Measurements from ENCODE around the gene FLT4.

FLT4 gene

DNA sequence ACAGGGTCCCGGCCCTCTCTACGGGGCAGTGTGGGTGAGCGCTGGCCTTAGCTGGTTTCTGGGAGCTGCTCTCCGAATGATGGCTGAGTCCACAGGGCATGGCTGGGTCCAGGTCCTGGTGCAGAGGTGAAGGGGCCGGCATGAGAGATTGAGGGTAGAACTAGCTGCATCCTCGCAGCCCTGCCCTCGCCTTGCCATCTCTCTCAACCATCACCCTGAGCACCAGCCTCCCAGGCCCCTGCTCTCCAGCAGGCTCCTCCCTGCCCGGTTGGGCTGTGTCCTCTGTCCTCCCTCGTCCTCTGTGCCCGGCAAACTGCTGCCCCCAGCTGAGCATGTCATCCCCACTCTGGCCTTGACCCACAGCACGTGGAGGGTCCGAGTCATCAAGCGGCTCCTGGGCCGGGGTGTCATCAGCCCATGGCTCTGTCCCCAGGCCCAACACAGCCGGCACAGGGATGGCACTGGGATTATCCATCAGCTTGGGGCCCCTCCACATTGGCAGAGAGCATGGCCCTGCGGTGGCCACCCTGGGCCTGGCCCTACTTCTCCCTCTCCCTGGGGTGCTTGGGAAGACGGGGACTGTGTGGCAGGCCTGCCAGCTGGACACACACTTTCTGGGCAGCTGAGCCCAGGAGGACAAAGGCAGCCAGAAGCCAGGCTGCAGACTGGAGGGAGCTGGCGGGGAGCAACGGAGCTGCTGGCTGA is 8.4 kb downstream of the FLT4 start:
- DNase-seq: no peak

DNA sequence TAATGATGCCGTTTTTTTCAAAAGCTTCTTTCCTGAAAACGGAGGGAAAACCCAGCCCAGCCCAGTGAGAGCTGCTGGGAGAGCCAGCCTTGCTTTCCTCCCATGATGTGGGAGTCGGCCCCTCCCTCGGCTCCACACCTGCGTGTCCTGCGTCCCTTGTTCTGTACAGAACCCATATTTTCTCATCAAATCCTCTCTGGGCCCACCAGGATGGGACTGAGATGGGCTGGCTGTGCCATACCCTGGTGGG is 8.9 kb downstream of the FLT4 start:
- no peak for DNase-seq

DNA sequence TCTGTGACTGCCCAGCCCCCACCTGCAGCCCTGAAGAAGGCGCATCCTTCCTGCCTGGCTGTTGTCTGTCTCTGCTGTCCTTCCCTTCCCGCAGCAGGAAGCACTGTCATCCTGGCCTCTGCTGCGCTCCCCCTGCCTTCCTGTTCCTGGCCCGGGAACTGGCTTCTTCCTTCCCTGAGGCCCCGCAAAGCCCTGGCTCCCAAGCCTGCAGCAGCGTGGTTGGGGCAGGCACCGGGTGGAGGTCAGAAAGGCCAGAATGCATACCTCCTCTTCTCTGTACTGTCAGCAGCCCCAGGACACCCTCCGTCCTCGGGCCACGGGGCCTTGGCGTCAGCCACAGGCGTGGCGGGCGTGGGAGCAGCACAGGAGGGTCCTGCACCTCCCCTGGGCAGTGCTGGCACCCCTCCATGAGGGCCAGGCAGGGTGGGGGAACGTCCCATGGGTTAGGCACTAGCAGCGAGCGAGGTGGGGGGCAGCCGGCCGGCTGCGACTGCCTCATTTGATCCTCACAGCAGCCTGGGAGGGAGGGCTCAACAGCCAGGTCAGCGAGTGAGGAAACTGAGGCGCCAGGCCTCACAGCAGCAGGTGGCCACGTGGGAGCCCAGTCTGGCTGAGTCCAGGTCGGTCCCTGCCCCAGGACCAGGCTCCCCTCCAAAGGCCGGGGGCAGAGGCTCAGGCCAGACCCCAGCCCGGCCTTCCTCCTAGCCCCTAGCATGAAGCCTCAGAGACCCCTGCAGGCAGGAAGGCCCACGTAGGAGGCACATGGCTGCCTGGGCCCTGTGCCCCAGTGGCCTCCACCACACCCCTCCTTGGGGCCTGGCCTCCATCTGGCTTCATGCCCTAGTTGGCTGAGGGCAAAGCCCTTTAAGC is 9.4 kb downstream of the FLT4 start:
- DNase-seq: no peak

DNA sequence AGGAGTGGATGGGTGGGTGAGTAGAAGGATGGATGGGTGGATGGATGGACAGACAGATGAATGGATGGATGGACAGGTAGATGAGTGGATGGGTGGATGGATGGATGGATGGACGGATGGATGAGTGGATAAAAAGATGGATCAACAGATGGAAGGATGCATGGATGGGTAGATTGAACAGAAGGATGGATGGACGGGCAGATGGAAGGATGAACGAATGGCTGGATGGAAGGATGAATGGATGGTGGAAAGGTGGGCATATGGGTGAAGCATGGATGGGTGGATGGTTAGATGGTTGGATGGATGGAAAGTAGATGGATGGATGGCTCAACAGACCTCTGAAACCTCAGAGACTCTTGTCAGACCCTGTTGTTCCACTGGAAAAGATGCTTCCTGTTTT is 10.1 kb downstream of the FLT4 start:
- DNase-seq: no peak

DNA sequence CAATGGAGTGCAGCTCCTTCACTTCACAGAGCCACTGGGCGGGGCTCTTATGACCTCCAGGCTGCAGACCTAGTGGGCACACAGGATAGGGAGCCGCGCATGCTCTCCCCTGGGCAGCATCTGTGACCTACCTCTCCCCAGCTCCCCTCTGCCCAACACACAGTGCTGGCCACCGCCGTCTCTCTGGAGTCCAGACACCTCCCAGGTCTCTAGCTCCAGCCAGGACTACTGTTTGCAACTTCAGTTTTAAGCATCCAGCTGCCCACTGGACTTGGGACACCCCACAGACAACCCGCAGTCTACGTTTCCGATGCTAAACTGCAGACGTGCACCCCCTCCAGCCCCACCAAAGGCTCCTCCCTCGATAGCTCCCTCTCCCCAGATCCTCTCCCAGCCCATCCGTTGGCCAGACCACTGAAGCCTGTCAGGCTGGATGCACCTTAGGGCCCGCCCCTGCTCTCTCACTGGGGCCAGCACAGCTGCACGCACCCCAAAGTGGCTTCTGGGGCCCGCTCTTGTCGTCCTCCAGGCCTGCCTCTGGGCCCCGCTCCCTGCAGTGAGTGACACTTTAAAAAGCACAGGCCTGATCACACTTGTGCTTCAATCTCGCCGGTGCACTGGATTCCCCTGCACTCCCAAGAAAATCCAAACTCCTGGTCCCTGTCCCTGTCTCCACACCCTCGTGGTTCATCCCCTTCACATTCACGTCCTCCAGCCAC is 11.3 kb downstream of the FLT4 start:
- no peak for DNase-seq

DNA sequence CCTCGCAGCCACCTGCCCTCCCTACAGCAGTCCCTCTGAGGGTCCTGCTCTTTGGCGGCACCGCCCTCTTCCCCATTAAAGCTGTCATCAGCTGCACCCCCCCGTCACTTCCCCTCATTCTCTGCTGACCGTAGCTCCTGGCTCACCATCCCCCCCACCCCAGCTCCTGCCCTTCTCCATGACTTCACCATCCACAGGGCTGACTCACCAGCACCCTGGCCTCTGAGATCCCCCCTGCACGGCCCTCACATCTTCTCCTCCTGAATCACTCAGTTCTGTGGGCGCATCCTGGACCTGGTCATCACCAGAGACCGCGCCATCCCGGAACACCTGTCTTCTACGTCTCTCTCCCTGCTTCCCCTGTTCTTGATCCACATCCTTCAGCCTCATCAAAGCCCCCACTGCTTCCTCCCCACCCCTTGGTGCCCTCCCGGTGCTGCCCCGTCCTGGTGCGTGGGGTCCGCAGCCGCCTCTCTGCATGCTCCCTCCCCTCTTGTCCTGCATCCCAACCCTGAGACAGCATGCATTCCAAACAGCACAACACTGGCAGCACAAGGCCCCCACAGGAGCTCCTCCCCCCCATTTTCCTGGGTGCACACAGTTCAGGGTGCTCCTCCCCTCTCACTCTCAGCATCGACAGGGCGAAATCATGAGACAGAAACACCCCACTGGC is 12.9 kb downstream of the FLT4 start:
- DNase-seq: no peak

DNA sequence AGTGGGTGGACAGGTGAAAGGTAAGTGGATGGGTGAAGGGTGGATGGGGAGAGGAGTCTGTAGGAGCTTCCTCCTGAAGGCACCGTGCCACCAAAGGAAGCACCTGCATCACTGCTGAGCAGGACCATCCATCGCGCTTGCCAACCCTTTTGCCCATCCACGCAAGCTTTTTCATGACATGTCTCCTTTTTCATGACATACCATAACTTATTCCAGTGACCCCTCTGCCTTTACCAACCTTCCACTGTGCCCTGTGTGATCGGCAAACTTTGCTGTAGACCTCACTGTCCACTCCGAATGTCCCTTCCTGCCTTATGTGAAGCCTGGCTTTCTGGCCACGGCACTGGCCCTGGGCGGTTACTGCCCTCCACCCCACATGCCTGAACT is 13.4 kb downstream of the FLT4 start:
- DNase-seq: no peak

DNA sequence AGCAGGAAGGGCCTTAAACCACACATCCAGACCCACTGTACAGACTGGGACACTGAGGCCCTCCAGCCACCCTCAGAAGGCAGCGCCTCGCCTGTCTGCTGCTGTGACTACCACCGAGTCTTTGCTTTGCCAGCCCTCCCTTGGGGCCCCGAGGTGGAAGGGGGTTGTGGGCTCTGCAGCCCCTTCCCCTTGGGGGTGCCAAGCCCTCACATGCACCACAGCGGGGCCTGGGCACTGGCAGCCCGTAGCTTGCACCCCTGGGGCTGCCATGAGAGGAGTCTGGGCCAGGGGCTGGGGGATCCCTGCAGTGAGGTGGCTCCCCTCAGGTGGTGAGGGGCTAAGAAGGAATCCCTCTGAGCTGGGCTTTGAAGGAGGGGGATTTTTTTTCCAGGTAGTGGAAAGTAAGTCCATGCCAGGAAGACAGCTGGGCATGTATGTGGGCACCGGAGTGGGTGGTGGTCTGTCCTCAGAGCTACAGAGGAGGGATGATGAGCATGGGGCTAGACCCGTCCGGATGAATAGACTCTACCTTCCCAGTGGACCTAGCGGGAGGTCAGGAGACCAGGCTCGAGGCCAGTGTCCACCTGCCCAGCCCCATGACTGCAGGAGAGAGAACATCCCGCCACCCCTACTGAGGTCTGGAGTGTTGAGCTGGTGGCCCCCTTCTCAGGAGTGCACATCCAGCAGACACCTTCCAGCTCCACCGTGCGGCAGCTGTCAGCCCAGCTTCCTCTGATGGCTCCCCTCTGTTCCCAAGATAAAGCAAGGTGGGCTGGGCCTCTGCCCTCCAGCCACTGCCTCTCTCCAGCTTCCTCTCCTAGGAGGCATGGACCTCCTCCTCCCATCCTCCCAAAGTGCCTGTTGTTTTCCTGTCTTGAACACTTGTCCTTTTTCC is 15.9 kb downstream of the FLT4 start:
- DNase-seq: no peak

DNA sequence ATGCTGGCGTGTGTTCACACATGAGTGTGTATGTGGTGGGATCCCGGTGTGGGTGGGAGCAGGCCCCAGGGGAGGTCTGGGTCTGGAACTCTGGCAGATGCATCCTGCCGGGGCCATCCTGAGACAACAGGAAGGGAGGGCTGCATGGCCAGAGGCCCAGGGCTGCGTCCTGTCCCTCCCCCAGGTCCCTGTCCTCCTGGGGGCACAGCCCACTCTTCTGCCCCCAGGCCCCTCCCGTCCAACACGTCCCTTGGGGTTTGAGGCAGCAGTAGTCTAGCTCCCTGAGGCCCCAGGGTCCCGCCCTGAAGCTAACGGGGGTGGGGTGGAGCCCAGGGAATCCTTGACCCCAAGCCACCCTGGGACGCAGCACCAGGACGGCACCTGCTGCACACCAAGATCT is 16.6 kb downstream of the FLT4 start:
- no peak for DNase-seq

DNA sequence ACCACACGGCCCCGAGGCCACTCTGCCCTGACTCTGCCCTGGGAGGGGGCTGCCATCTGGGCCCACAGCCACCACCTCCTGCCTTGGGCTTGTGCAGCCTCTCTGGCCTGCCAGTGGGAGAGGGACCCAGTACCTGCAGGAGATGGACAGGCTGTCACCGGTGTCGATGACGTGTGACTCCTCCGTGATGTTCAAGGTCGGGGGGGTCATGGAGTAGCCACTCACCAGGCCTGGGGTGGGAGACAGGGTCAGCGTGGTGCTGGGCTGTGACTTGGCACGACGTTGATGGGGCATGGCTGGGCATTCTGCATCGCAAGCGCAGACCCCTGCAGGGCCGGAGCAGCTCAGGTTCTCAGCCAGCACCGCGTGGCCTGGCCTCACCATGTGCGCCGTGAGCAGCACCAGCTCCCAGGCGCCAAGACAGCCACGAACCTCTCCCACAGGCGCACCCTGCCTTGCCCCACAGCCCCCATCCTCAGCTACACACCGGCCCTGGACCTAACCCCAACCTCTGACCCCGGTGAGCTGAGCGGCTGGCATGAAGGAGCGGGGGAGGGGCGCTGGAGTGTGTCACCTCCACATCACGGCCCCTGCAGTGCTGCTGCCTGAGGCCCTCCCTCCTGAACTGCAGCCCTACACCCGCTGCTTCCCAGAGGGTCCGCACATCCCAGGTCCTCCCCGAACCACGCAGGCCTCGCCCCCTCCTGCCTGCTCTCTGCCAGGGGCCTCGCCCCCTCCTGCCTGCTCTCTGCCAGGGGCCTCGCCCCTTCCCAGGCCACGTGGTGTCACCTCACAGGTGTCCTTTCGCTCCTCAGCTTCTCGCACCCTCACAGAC is 17.6 kb downstream of the FLT4 start:
- no peak for DNase-seq

DNA sequence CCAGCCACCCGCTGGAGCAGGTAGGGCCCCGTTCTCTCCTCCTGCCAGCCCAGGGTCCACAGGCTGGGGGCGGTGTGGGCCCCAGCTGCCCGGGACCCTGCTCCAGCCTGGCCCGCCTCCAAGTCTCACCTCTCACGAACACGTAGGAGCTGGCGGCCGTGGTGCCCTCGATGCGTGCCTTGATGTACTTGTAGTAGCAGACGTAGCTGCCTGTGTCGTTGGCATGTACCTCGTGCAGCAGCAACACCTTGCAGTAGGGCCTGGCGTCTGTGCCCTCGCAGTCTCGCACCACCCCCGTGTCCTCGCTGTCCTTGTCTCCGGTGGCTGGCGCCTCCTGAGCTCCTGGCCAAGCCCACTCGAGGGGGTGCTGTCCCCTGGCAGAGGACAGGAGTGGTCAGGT is 19.0 kb downstream of the FLT4 start:
- DNase-seq: no peak

DNA sequence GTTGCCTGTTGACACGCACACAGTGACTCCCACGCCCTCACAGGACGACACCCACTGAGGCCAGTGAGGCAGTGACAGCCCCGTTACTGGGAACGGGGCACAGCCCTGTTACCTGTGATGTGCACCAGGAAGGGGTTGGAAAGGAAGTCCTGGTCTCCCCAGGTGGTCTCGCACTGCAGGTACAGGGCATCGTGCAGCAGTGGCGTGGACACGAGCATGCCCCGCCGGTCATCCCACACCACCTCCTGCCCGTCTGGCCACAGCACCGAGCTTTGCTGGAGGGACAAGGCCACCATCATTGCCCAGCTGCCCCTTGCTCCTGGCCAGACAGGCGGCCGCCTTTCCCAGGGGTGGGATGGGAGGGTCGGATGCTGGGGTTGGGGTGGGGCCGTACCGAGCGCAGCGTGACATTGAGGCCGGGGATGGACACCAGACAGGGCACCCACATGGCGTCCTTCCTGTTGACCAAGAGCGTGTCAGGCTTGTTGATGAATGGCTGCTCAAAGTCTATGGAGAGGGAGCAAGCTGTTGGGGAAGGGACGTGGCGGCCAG is 19.5 kb downstream of the FLT4 start:
- DNase-seq: no peak

DNA sequence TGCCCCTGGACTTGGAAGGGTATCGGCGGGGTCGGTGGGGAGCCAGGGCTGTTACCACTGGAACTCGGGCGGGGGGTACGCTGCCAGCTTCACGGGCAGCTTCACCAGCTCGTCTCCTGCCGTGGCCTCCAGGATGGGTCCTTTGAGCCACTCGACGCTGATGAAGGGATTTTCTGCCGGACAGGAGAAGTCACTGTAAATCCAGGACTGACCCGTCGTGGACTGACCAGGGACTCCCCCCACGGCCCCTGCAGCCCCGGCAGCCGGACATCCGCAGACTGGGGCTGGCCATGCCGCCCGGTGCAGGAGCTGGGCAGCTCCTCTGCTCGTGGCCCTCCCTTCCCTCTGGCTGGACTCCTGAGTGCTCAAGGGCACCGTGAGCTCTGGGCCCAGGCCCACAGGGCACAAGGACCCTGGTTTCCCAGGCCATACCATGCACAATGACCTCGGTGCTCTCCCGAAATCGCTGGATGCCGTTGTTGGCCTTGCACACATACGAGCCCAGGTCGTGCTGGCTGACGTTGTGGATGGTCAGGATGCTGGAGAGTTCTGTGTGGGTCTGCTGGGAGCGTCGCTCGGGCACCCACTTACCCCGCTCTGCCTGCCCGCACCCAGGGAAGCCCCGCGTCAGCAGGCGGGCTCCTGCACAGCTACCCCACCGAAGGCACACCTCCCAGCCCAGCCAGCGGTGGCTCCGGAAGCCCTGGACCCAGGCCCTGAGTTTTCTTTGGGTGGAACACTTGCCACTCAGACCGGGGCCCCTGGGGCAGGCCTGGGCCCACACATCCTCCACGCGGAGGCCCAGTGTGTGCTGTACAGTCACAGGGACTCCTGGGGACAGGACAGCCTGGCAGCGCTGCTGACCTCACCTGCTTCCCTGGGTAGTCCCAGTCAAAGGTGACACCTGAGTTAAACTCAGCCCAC is 20.3 kb downstream of the FLT4 start:
- DNase-seq: no peak

DNA sequence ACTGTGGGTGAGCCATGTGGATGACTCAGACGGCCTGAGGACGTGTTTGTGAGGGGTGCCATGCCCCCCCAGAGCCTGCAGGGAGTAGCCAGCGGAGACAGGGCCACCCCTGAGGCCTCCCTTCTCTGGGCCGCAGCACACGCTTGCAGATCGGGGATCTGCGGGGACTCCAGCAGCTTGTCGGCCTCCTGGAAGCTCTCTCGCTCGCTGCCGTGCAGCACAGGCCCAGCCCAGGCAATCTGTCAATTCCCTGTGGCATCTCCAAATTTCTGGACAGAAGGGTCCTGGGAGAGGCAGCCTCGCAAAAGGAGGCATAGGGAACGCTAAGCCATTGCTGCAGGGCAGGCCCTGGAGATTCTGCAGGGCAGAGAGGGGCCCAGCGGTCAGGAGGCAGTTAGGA is 21.2 kb downstream of the FLT4 start:
- no peak for DNase-seq

DNA sequence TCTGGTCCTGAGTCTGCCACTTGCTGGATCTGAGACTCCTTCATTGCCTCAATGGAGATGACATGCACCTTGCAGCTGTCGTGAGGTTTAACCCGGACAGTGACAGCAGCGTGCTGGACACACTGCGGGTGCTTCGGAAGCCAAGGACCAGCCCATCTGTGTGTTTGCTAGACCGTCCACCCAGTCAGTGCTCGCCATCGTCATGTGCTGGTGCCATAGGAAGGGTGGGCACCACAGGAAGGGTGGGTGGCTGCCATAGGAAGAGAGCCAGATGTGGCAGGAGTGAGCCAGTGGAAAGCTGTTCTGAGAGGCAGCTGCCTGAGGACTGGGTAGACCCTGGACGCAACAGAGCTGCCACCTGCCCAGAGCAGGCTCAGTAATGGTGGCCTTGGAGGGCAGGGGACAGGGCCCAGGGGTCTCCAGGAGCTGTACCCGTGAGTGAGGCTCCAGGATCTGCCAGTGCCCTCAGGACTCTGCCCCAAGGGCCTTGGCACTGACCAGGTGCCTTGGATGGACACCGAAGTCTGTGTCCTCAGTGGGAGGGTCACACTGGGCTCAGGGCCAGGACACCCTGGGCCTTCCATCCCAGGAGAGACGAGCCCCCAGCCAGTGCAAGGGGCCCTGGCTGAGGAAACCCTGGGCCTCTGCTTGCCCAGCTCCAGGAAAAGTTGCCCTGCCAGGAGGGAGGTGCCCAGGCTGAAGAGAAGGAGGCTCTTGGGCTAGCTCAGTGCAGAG is 21.8 kb downstream of the FLT4 start:
- no peak for DNase-seq

DNA sequence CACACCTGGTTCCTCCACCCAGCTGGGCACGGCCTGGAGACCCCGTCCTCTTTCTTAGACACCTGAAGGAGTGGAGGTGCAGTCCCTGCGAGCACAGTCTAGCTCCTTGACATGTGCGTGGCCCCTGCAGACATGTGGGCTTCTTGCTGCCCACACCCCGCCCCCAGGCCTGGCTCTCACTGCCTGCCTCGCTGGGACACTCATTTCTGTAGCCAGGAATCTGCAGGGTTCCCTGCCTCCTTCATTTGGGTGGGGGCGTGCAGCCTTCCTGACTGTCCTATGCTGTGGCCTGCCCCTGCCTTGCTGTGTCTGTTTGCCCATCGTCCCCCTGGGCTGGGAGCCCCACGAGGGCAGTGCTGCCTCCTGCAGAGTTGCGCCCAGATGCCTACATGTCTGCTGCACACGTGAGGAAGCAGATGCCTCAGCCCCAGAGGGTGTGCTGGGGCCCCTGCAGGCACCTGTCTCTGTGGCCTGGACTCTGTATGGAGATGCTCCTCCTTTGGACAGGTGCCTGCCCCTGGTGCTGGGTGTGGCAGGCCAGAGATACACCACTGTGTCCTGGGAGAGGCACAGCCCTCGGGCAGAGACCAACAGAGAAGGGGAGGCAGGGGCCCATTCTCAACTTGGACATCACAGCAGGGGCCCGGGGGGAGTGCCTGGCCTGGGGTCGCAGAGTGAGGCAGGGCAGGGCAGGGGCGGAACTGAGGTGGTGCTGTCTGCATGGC is 22.6 kb downstream of the FLT4 start:
- no peak for DNase-seq

DNA sequence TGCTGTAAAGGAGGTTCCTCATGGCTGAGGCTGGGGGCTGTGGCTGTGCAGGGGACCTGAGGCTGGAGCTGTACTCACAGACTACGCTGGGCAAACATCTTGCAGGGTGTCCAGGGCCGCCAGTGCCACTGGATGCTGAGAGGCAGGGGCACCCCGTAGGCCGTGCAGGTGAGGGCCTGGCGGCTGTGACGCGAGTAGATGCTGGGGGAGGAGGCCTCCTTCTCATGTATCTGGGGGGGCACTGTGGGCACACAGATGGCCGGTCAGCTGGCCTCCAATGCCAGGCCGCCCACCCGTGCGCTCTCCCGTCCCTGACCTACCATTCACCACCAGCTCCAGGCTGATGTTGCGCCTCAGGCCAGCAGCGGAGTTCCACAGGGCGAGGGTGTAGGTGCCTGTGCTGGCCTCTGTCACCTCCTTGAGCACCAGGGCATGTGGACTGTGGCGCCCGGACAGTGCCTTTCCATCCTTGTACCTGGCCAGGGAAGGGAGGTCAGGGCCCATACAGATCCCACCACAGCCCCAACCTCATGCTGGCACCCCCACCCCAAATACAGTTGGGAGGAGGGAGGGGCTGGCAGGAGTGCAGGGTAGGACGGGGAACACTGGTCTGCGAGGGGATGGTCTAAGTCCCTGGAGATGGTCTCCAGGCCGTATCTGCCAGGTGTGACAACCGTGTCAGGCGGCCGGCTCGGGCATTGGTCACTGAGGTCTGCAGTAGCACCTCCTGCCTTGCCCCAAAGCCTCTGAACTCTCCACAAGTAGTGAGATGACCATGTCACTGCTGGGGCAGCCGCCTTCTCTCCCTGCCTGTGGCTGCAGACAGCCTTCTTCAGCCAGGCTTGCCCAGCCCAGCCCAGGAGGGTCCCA is 23.4 kb downstream of the FLT4 start:
- DNase-seq: no peak

Data from eye (tissue), 1 donor.